ENCODE results near the gene DZANK1.

DNA sequence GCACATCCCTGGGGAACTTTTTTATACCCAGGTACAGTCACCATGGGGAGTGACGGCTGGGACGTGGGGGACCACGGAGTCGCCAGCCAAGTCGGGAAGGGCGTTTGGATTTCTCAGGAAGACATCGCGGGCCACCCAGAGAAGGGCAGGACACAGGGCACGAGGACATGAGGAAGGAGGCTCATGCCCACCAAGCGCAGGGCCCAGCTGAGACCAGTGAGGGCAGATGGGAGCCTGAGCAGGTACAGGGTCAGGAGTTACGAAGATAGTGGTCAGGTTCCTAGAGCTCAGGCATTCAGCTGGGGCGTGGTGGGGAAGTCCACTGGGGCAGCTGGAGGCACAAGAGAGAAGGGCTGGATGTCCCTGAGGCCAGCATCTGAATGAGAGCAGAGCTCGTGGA, 103.9 kb downstream of the DZANK1 start:
- TF ChIP-seq ARNTL (CRISPR knock-in tag; IDR thresholded peaks at IDR 0.05; ENCODE audit: borderline replicate concordance, low read depth), result no peak
- TF ChIP-seq, protein P1, sequence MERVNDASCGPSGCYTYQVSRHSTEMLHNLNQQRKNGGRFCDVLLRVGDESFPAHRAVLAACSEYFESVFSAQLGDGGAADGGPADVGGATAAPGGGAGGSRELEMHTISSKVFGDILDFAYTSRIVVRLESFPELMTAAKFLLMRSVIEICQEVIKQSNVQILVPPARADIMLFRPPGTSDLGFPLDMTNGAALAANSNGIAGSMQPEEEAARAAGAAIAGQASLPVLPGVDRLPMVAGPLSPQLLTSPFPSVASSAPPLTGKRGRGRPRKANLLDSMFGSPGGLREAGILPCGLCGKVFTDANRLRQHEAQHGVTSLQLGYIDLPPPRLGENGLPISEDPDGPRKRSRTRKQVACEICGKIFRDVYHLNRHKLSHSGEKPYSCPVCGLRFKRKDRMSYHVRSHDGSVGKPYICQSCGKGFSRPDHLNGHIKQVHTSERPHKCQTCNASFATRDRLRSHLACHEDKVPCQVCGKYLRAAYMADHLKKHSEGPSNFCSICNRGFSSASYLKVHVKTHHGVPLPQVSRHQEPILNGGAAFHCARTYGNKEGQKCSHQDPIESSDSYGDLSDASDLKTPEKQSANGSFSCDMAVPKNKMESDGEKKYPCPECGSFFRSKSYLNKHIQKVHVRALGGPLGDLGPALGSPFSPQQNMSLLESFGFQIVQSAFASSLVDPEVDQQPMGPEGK (CRISPR knock-in tag; IDR thresholded peaks at IDR 0.05; ENCODE audit: borderline replicate concordance), result no peak
